Hematopoietic multipotent progenitor cell (in vitro differentiated cells): ENCODE results near the gene CALML3. TPM values are rescaled to one million over a fixed set of nuclear protein-coding genes. Genes with fewer than 3 reads are reported as not detected.

Experiments
- total RNA-seq: library from RNA; depleted of rRNA; stranded (reverse); fragments of >200 nt; gene quantifications from one replicate; pipeline ENCODE4 v1.2.3, GENCODE V29; 2012

The CALML3 gene
- total RNA-seq, 1 donor, result not detected

Other genes with a start within 250 kb of the CALML3 start
- not detected for gene UCN3, start 160.0 kb upstream of the CALML3 start, total RNA-seq
- gene TUBAL3, start 120.1 kb upstream of the CALML3 start, total RNA-seq, result 1.3 TPM
- gene NET1, start 112.4 kb upstream of the CALML3 start, total RNA-seq, result 31.5 TPM
- not detected for gene CALML5, start 25.4 kb upstream of the CALML3 start, total RNA-seq
- gene ASB13, start 141.6 kb downstream of the CALML3 start, total RNA-seq, result 38.5 TPM
- gene TASOR2, start 159.9 kb downstream of the CALML3 start, total RNA-seq, result 24.2 TPM